K562 (cell line): ENCODE results near the gene SLC6A9. TPM values are rescaled to one million over a fixed set of nuclear protein-coding genes. Genes with fewer than 3 reads are reported as not detected.

Source experiments
- ATF6 ChIP-seq: sonication (generic); formaldehyde crosslinking; IDR thresholded peaks from 2 replicates; pipeline ENCODE4 v1.4.0; 2020; ENCODE audit warnings: mild to moderate bottlenecking, missing genetic modification reagents
- C11orf30 ChIP-seq: fragments of 450-650 bp; IDR thresholded peaks from 2 replicates; pipeline ENCODE4 v1.6.1; 2016; ENCODE audit warnings: low read depth, mild to moderate bottlenecking
- ESRRA ChIP-seq: fragments of 450-650 bp; IDR thresholded peaks from 2 replicates; pipeline ENCODE4 v1.6.1; 2014; ENCODE audit warnings: low read depth, mild to moderate bottlenecking, moderate library complexity, borderline replicate concordance
- FOXA1 ChIP-seq: fragments of 450-650 bp; IDR thresholded peaks from 2 replicates; pipeline ENCODE4 v1.6.1; 2016; ENCODE audit warnings: mild to moderate bottlenecking, borderline replicate concordance
- GABPB1 ChIP-seq: sonication (generic); formaldehyde crosslinking; IDR thresholded peaks from 2 replicates; pipeline ENCODE4 v1.8.0; 2022; ENCODE audit warnings: mild to moderate bottlenecking, missing genetic modification reagents
- GTF2B ChIP-seq: IDR thresholded peaks from 2 replicates; pipeline ENCODE4 v1.6.1; 2011; ENCODE audit not compliant: insufficient read length; ENCODE audit errors: extremely low read depth
- L3MBTL2 ChIP-seq: fragments of 450-650 bp; IDR thresholded peaks from 2 replicates; pipeline ENCODE4 v1.6.1; 2016; ENCODE audit warnings: mild to moderate bottlenecking, moderate library complexity
- MCM3 ChIP-seq: fragments of 450-650 bp; IDR thresholded peaks from 2 replicates; pipeline ENCODE4 v1.6.1; 2016
- MLX ChIP-seq, 2 experiments: fragments of 450-650 bp in 1 of 2; sonication (generic) in 1 of 2; formaldehyde crosslinking; conservative IDR thresholded peaks; 2 replicates each; pipeline versions ENCODE4 v1.4.0 to v1.8.1; 2020 to 2022; ENCODE audit warnings: mild to moderate bottlenecking in 1 of 2, missing genetic modification reagents in 1 of 2
- MNT ChIP-seq, 2 experiments: fragments of 450-650 bp; conservative IDR thresholded peaks; 2 replicates each; pipeline ENCODE4 v1.6.1; 2017; ENCODE audit warnings: mild to moderate bottlenecking in 2 of 2, moderate library complexity in 2 of 2
- POLR2AphosphoS2 ChIP-seq: IDR thresholded peaks from 2 replicates; pipeline ENCODE4 v1.6.1; 2012; ENCODE audit warnings: low read length, improper control_type of control experiment
- SIN3B ChIP-seq: fragments of 450-650 bp; IDR thresholded peaks from 2 replicates; pipeline ENCODE4 v1.6.1; 2017; ENCODE audit warnings: low read depth, mild to moderate bottlenecking, moderate library complexity
- SMARCA5 ChIP-seq: fragments of 450-650 bp; IDR thresholded peaks from 2 replicates; pipeline ENCODE4 v1.6.1; 2016
- STAG1 ChIP-seq: sonication (generic); formaldehyde crosslinking; IDR thresholded peaks from 2 replicates; pipeline ENCODE4 v1.5.0; 2020; ENCODE audit warnings: missing genetic modification reagents, borderline replicate concordance
- TAF7 ChIP-seq: fragments of 450-650 bp; IDR thresholded peaks from 2 replicates; pipeline ENCODE4 v1.6.1; 2016; ENCODE audit warnings: missing genetic modification characterization, missing compliant biosample characterization
- U2AF2 ChIP-seq: fragments of 200-400 bp; formaldehyde crosslinking; optimal IDR thresholded peaks from 2 replicates; pipeline ENCODE3; 2017; ENCODE audit warnings: low read depth, mild to moderate bottlenecking, low read length
- USF2 ChIP-seq: sonication (generic); formaldehyde crosslinking; IDR thresholded peaks from 2 replicates; pipeline ENCODE4 v1.5.0; 2020; ENCODE audit warnings: missing genetic modification reagents
- WHSC1 ChIP-seq: IDR thresholded peaks from one replicate; pipeline ENCODE4 v1.6.1; 2012; ENCODE audit warnings: low read length, control low read depth, inconsistent platforms
- ZNF639 ChIP-seq, 2 experiments: fragments of 200-800 bp in 1 of 2; sonication (Bioruptor generic) in 1 of 2; sonication (generic) in 1 of 2; formaldehyde crosslinking in 1 of 2; IDR thresholded peaks in 1 of 2; conservative IDR thresholded peaks in 1 of 2; 2 replicates each; pipeline versions ENCODE4 v1.5.0 to v1.6.1; 2016 to 2020; ENCODE audit warnings: missing compliant biosample characterization in 1 of 2, missing genetic modification characterization in 1 of 2, missing genetic modification reagents in 1 of 2
- polyA plus RNA-seq, 8 experiments: library from polyadenylated mRNA; depleted of rRNA in 4 of 8; stranded (reverse) in 5 of 8; unstranded in 3 of 8; fragments of >200 nt; fragmentation: Nextera tagmentation in 2 of 8; fragmentation: Illumina TruSeq in 1 of 8; extraction: Ambion mirVana in 2 of 8; extraction: Trizol in 1 of 8; gene quantifications; 2 replicates each; pipeline versions ENCODE4 v1.2.1 to v1.2.3, GENCODE V29; 2011 to 2014; ENCODE audit warnings: inconsistent platforms in 1 of 8, missing spikeins in 1 of 8
- total RNA-seq, 7 experiments: library from RNA; depleted of rRNA in 6 of 7; stranded (reverse); fragments of >200 nt in 6 of 7; fragmentation: Illumina TruSeq in 2 of 7; extraction: Trizol in 2 of 7; gene quantifications; 2 replicates each; pipeline versions ENCODE4 v1.2.1 to v1.2.3, GENCODE V29; 2011 to 2021; ENCODE audit warnings: low replicate concordance in 1 of 7

The SLC6A9 gene
- total and polyA plus RNA-seq, 9 of the 15 experiments (the other 6 are each of a cell fraction or from before 2014, with no cell fraction given), result 0.17 to 18.7 (median 2.9) TPM

GRCh38 chr1:43974443-43975248, 56.6 kb downstream of the SLC6A9 start, which contains the start of gene ATP6V0B (continued):
- no peak; the same call in 1 of the 2 replicates for TF ChIP-seq SMARCA5
- peak; percentile 98 for TF ChIP-seq ESRRA
- TF ChIP-seq ZNF639 (CRISPR knock-in tag; conservative IDR thresholded peaks at IDR 0.05 in 1 of 2, IDR thresholded peaks at IDR 0.05 in 1 of 2), result peak in 1 of 2 experiments; percentile 97; a peak in 2 of 4 replicates
- TF ChIP-seq MNT (conservative IDR thresholded peaks at IDR 0.05), result peak; percentile 97 to 99
- TF ChIP-seq FOXA1, result no peak
- TF ChIP-seq WHSC1, result no peak
- TF ChIP-seq U2AF2, result no peak
- TF ChIP-seq MLX (CRISPR knock-in tag; conservative IDR thresholded peaks at IDR 0.05), result 0 out of 4 replicates have a peak, but pooled peaks of 1 of the 2 experiments have one; percentile 39
- TF ChIP-seq MCM3, result no peak
- TF ChIP-seq GTF2B, result no peak
- peak; percentile 52; the same call in 1 of the 2 replicates for TF ChIP-seq POLR2AphosphoS2
- peak; percentile 100 for TF ChIP-seq USF2 (CRISPR knock-in tag)
- TF ChIP-seq STAG1, result peak; percentile 42; the same call in 1 of the 2 replicates
- peak; percentile 11; the same call in 1 of the 2 replicates for TF ChIP-seq TAF7 (tag)
- peak; percentile 91 for TF ChIP-seq L3MBTL2
- peak; percentile 82; the same call in 1 of the 2 replicates for TF ChIP-seq SIN3B
- TF ChIP-seq ATF6, result peak; percentile 92; the same call in 1 of the 2 replicates
- peak; percentile 92 for TF ChIP-seq C11orf30
- peak; percentile 85 for TF ChIP-seq GABPB1
